DMS53 treated with DMSO at 0.1 percent for 48 hours (cell line): ENCODE data around the gene NDUFB2.
"Not testable (repeated sequence)": the region's sequence is repeated elsewhere in the genome, so short reads cannot be mapped to it uniquely, and the experiment has no call there.

Experiments used
- DNase-seq: peaks from one replicate; lab custom pipeline; 2025; ENCODE audit not compliant: unreplicated experiment; lab: John Stamatoyannopoulos, UW

The NDUFB2 gene

DNA sequence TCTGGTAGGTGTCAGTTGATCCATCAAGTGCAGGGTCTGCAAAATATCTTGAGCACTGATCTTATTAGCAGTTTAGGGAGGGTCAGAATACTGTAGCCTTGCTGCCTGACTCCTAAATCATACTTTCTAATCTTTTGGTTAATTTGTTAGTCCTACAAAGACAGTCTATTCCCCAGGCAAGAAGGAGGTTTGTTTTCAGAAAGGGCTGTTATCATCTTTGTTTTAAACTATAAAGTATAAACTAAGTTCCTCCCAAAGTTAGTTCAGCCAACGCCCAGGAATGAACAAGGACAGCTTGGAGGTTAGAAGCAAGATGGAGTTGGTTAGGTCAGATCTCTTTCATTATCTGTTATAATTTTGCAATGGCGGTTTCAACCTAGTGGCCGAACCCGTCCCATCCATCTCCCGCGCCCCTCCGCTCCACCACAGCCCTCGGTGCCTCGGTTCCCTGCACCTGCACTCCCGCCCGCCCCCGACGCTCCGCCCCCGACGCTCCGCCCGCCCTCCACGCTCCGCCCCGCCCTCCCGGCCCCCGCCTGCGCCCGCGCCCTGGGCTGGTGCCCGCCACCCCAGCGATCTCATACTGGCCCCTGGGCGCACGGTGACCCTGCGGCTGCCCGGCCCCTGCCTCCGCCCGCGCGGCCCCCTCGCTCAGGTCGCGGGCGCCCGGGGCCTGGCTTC lies 24.0 kb upstream of the NDUFB2 start, which contains the start of gene ADCK2:
TSS of gene ADCK2 (plus strand) at position 564 of the 681 bp plus-strand sequence. CDS start 386 bp downstream, outside the sequence.
- DNase-seq = peak; percentile 11

DNA sequence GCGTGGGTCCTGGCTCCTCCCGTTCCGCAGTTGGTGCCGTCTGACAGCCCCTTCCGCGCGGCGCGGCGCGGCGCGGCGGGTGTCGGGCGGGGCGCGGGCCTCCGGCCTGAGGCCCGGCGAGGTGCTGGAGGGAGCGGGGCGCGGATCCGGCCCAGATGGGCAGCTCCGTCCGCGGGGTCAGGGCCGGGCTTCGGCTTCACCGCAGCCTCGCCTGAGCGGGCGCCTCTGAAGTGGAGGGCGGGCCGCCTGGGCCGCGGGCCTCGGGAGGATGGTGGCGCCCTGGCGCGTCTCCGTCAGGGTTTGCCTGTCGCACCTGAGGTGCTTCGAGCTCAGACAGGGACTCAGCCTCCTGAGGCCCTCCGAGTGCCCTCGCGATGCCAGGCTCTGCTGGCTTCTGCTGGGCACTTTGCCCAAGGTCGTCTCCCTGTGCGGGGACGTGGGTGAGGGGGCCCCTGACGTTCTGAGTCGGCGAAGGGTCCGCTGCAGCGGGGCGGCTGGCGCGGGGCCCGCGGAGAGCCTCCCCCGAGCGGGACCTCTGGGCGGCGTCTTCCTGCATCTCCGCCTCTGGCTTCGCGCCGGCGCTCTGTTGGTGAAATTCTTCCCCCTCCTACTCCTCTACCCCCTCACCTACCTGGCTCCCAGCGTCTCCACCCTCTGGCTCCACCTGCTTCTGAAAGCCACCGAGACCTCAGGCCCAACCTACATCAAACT lies 23.3 kb upstream of the NDUFB2 start:
- peak; percentile 51 for DNase-seq

GRCh38 chr7:140673774-140674155 lies 22.7 kb upstream of the NDUFB2 start:
- DNase-seq = peak; percentile 43

DNA sequence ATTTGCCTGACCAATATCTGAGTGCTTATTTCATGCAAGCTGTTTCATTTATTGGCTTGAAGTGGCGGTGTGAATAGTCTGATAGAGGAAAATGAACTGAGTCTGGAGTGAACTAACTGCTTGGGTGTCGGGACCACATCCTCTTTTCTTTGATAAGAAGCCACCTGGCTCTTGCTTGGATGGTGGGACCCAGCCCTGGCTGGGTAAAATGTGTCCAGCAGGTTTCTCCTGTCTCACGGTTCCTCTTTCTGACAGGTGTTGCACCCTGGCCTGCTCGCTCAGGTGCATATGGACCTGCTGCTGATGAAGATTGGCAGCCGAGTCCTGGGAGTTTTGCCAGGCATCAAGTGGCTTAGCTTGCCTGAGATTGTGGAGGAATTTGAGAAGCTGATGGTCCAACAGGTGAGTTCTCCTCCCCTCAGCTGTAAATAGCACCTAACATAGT lies 22.1 kb upstream of the NDUFB2 start:
- peak; percentile 51 for DNase-seq

GRCh38 chr7:140674899-140675701 lies 21.4 kb upstream of the NDUFB2 start:
- peak; percentile 6 for DNase-seq

DNA sequence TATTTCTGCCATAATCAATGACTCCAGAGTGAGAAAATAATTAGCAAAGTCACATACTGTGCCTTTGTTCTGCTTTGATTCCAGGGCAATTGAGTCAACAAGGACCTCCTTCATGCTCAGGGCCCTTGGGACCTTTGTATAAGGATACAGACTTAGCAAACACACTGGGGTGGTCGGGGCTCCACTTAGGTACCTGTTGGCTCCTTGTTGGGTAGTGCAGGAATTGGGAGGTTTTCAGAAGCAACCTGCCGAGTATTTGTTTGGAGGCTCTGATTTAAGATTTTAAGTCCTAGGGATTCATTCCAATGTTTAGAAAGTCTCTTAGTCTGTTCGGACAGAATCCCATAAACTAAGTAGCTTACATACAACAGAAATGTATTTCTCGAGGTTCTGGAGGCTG lies 20.8 kb upstream of the NDUFB2 start:
- DNase-seq = no peak

DNA sequence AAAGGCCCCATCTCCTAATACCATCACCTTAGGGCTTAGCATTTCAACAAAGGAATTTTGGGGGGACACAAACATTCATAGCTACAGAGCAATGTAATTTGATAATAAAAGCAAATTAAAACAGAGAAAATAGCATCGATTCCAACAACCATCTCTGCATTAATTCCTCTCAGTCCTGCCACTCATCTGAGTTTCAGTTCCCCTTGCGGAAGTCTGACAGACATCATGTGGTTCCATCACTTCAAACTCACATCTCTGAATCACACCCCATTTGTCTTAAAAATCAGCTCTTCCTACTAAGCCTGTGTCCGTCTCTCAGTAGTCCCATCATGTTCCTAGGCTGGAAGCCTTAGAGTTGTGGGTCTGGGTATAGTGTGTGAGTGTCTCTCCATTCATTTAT lies 20.2 kb upstream of the NDUFB2 start:
- no peak for DNase-seq

- DNase-seq = not testable (repeated sequence)
Observed at GRCh38 chr7:140676956-140677355, 19.6 kb upstream of the NDUFB2 start.

DNA sequence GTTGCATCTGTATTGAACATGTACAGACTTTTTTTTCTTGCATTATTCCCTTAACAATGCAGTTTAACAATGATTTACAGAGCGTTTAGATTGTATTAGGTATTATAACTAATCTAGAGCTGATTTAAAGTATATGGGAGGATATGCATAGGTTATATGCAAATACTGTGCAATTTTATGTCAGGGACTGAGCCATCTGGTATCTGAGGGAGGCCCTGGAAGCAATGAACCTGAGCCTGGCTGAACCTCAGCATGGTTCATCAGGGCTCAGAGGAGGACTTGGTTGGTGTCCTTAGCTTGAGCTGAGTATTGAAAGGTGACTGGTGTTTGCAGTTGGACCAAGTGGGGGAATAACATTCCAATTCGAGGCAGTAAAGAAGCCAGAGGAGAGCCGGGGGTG lies 19.0 kb upstream of the NDUFB2 start:
- DNase-seq = no peak

- DNase-seq = no peak
Observed at GRCh38 chr7:140678081-140678815, 18.3 kb upstream of the NDUFB2 start.

GRCh38 chr7:140678816-140679130 lies 17.7 kb upstream of the NDUFB2 start:
- DNase-seq = no peak

DNA sequence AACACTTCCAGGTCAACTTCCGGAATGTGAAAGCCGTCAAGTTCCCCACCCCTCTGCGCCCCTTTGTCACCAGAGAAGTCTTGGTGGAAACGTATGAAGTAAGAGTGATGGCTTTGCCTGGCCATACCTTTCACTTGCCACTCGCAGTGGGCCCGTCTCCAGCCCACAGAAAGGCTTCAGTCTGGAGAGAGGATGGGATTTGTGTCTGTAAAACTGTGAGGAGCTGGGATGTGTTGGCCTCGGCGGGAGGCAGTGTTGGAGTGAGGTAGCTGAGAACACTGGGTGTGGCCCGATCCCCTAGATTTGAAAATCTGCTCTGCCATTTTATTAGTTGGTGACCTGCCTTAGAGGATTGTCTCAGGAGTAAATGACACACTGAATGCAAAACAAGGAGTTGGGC lies 17.3 kb upstream of the NDUFB2 start:
- no peak for DNase-seq

GRCh38 chr7:140680886-140681285 lies 15.6 kb upstream of the NDUFB2 start:
- DNase-seq = no peak

DNA sequence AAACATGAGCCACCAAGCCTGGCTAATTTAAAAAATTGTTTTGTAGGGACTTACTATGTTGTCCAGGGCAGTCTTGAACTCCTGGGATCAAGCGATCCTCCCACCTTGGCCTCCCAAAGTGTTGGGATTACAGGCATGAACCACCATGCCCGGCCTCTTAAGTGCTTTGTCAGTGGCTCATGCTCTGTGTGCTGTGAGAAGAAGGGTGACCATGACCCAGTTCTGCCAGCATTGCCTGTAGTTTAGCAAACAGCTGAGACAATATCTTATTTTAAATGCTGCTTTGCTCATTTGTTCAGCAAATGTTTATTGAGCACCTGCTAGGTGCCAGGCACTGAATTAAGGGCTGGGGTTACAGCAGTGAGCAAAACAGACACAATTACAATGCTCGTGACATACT lies 14.7 kb upstream of the NDUFB2 start:
- no peak for DNase-seq

DNA sequence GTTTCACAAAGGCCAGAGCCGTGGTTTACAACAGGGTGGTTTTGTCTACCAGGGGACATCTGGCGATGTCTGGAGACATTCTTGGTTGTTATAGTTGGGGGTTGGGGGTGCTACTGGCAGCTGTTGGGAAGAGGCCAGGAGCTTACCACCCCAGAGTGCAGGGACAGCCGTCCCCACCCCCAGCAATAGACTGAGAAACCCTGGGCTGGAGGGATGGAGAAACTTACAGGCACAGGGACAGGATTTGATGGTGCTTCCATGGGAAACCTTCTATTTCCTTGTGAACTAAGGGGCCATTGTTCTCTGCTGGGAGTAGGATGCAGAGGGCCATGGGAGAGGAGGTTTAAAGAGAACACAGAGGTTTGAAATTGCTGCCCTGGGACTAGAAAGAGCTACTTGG lies 12.9 kb upstream of the NDUFB2 start:
- no peak for DNase-seq

- no peak for DNase-seq
Observed at GRCh38 chr7:140684066-140684950, 12.2 kb upstream of the NDUFB2 start.

DNA sequence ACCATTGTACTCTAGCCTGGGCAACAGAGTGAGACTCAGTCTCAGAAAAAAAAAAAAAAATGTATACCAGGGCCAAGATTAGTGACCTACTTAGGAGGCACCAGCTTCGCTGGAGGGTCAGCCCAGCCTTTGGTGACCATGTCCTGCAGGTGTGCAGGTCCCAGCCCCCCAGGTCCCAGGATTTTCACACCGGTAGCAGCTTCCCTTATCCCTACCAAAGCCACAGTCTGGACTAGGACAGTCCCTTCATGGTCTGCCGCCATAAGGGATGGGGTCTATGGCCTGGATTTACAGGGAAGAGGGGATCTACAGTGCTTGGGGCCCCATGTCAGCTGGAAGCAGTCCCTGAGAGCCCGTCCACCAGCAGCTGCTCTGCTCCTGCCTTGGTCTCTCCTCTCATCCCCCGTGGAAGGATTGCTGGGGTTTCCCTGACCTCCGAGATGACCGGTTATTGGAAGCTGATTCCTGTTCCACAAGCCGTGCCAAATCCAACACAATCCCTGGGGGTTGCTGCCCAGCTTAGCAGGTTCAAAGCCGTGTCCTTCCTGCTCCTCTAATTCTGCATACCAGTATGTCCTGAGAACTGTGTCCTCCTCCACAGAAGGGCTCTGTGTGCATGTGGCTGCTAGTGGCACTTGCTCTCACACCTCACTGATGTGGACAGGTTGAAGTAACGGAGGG lies 11.0 kb upstream of the NDUFB2 start:
- no peak for DNase-seq

- DNase-seq = no peak
Observed at GRCh38 chr7:140686921-140687320, 9.6 kb upstream of the NDUFB2 start.

- no peak for DNase-seq
Observed at GRCh38 chr7:140688341-140688740, 8.2 kb upstream of the NDUFB2 start.
